22Rv1 (cell line): ENCODE data around the gene CMIP.

Experiments used
- H3K27ac ChIP-seq: fragments of 450-650 bp; 2 replicates; pipeline ENCODE4 v1.5.1; 2017
- ZFX ChIP-seq: fragments of 450-650 bp; IDR thresholded peaks from 2 replicates; pipeline ENCODE4 v1.6.1; 2017; ENCODE audit warnings: antibody characterized with exemption, borderline replicate concordance
- TF ChIP-seq, protein P1 (sequence below): fragments of 450-650 bp; IDR thresholded peaks from 2 replicates; pipeline ENCODE4 v1.5.1; 2017; ENCODE audit warnings: mild to moderate bottlenecking

Gene CMIP

DNA sequence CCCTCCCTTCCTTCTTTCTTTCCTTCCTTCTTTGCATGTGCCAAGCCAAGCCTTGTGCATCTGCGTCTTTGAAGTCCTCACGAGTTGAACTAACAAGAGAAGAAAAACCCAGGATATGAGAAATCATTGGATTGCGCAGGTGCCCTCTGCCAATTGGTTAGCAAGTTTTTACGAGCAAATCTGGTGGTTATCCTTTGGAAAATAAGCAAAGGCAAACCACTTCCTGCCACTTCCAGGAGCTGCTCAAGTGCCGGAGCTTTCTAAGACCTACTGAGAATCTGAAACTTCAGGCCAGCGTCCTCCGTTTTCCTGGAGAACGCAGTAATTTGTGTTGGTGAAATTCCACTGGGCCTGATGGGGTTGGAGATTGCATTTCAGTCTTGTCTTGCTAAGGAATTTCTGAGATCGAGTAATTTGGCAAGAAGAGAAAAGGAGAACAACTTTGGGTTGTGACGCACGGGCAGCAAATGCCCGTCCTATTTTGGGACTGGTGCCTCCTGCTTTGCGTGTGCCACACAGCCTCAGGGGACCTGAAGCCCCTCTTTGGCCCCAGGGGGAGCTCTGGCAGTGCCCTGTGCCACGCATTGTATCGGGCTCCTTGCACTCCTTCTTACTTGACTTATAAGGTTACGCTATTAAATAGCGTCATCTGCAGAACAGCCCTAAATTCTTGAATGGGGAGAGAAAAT lies 56.4 kb downstream of the CMIP start:
- no peak for TF ChIP-seq ZFX
- TF ChIP-seq, protein P1, sequence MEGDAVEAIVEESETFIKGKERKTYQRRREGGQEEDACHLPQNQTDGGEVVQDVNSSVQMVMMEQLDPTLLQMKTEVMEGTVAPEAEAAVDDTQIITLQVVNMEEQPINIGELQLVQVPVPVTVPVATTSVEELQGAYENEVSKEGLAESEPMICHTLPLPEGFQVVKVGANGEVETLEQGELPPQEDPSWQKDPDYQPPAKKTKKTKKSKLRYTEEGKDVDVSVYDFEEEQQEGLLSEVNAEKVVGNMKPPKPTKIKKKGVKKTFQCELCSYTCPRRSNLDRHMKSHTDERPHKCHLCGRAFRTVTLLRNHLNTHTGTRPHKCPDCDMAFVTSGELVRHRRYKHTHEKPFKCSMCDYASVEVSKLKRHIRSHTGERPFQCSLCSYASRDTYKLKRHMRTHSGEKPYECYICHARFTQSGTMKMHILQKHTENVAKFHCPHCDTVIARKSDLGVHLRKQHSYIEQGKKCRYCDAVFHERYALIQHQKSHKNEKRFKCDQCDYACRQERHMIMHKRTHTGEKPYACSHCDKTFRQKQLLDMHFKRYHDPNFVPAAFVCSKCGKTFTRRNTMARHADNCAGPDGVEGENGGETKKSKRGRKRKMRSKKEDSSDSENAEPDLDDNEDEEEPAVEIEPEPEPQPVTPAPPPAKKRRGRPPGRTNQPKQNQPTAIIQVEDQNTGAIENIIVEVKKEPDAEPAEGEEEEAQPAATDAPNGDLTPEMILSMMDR = no peak
- H3K27ac ChIP-seq = no peak overlapping the region

GRCh38 chr16:81502396-81503070 lies 57.9 kb downstream of the CMIP start:
- TF ChIP-seq, protein P1 = no peak
- no peak for TF ChIP-seq ZFX
- no peak overlapping the region for H3K27ac ChIP-seq

- H3K27ac ChIP-seq = no peak overlapping the region
Observed at GRCh38 chr16:81505011-81505661, 60.5 kb downstream of the CMIP start.

DNA sequence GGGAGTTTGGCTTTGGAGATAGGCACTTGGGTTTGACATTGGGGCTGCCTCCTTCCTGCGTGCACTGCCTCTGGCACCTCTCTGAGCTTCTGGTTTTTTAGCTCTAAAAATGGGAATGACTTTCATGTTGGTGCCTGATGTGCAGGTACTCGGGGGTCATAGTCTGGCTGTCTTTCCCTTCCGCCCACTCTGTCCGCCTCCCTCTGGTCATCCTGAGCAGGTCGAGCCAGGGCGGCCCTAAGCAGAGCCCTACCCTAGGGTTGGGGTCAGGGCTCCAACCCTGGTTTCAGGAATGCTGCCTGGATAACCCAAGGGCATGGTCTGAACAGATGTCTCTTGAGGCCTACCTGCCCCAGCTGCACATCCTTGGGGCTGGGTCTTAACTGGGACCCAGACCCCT lies 64.8 kb downstream of the CMIP start:
- TF ChIP-seq, protein P1 = no peak
- no peak for TF ChIP-seq ZFX
- no peak overlapping the region for H3K27ac ChIP-seq

More at GRCh38 chr16:81505011-81505661, 60.5 kb downstream of the CMIP start:
- TF ChIP-seq ZFX = no peak
- TF ChIP-seq, protein P1 = no peak

DNA sequence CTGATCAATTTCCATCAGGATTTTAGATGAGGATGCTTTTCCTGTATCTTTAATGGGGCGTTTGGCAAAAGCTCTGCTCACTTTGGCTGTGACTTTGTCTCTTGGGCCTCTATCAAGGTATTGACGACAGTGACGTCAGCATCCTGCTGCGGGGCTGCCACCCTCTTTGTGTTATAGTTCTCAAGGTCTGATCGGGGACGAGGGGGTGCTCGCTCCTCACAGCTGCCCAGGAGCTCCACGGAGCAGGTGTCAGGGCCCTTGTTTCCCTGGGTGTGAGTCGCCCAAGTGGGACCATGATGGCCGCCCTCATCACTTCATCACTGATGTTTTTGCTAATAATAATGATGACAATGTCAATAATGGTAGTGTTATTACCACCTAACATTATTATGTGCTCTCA lies 65.4 kb downstream of the CMIP start:
- H3K27ac ChIP-seq = no peak overlapping the region
- no peak for TF ChIP-seq ZFX
- TF ChIP-seq, protein P1 = no peak

GRCh38 chr16:81511371-81511770 lies 66.8 kb downstream of the CMIP start:
- TF ChIP-seq, protein P1 = no peak
- TF ChIP-seq ZFX = no peak

More at GRCh38 chr16:81511371-81511770, 66.8 kb downstream of the CMIP start:
- no peak overlapping the region for H3K27ac ChIP-seq
